Tongue (tissue), 2 donors: ENCODE results near the gene GPR55. TPM values are rescaled to one million over a fixed set of nuclear protein-coding genes. Genes with fewer than 3 reads are reported as not detected.

Experiments used
- DNase-seq: peaks from one replicate; pipeline ENCODE4 v3.0.0-alpha.2; 2015
- total RNA-seq: library from RNA; depleted of rRNA; stranded (reverse); fragments of >200 nt; gene quantifications from one replicate; pipeline ENCODE4 v1.2.3, GENCODE V29; 2014

Gene GPR55
- total RNA-seq, 1 donor from 2014 or later, result not detected

- peak; percentile 66 for DNase-seq
Measured at GRCh38 chr2:230866756-230867523, 58.1 kb downstream of the GPR55 start.

DNA sequence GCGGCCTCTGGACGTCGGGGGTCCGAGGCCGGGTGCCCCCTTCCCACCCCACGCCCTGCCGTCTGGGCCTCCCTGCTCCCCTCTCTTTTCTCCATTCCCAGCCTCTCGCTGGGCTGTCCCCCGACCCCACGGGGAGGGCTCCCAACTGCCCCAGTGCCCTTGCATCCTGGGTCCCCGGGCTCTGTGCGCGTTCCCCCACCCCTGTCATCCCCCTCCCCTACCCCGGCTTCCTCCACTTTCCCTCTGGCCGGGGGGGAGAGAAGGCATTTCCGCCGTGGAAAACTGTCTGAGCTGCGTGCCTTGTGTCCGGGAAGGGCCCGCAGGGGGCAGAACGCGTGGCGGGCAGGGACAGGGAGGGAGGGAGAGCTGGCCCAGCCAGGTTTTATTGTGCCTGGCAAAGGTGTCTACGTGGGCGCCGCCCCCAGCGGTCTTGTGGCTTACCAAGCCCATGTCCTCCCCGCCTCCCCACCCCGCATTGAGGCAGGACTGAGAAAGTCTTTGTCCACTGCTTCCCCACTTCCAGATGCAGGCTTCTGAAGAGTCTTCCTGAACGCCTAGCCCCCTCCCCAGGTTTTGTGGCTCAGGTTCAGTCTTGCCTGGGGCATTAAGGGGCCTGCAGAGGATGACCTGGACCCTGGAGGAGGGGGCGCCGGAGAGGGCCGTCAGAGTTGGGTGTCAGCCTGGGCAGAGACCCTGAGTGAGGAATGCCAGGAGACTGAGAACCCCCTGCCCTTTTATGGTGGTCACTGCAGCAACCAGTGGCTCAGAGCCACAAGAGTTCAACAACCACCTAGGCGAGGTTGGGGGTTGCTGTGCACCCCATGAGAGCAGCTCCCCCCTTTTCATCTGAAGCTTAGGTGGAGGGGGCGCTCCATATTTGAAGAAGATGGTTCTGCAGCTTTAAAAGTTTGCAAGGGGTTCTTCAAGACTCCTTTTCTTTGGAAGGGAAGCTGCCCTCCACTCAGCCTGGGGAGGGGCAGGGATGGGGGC, 59.0 kb downstream of the GPR55 start:
- peak; percentile 61 for DNase-seq

DNA sequence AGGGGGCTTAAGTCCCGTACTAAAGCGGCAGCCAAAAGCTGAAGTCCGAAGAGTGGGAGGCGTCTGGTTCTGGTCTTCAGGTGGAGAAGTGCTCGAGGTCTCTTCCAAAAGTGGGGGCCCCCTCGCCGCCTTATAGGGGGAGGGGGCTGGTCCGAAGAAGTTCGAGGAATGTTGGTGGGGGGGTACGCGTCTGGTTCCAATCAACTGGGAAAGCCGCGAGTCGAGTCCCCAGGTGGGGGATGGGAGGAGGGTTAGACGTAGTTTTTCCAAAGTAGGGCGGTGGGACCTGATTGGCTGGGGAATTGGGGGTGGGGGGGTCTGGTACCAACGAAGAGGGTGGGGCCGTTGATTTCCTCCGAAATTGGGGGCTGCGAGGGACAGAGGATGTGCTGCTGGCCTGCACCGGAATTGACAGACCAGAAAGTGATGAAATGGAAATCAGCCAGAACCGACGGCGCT, 59.7 kb downstream of the GPR55 start:
- peak; percentile 66 for DNase-seq

DNA sequence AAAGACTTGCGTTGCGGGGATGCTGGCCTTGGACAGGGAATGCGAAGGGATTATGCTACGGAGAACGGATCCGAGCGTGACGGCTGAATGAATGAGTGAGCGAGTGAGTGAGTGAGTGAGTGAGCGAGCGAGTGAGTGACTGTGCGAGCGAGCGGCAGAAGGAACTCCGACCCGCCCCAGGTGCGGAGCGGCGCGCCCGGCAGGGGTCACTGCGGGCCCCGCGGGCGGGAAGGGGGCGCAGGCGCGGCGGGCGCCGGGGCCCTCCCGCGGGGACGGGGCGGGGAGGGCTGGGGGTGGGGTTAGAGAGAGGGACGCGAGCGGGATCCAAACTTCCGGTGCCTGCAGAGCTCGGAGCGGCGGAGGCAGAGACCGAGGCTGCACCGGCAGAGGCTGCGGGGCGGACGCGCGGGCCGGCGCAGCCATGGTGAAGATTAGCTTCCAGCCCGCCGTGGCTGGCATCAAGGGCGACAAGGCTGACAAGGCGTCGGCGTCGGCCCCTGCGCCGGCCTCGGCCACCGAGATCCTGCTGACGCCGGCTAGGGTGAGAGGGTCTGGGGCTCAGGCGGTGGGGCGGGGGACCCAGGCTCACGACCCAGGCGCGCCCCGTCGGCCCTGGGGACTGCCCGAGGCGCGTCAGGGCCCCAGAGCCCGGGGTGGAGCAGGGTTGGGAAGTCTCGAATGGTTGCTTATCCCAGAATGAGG, 60.3 kb downstream of the GPR55 start, which contains the start of gene ITM2C:
Gene ITM2C, plus strand, starts transcription at position 338 of the 702 bp plus-strand sequence. Its CDS starts 84 bp downstream, at position 422.
- peak; percentile 88 for DNase-seq

GRCh38 chr2:230864122-230864604, 60.9 kb downstream of the GPR55 start:
- DNase-seq, result no peak

DNA sequence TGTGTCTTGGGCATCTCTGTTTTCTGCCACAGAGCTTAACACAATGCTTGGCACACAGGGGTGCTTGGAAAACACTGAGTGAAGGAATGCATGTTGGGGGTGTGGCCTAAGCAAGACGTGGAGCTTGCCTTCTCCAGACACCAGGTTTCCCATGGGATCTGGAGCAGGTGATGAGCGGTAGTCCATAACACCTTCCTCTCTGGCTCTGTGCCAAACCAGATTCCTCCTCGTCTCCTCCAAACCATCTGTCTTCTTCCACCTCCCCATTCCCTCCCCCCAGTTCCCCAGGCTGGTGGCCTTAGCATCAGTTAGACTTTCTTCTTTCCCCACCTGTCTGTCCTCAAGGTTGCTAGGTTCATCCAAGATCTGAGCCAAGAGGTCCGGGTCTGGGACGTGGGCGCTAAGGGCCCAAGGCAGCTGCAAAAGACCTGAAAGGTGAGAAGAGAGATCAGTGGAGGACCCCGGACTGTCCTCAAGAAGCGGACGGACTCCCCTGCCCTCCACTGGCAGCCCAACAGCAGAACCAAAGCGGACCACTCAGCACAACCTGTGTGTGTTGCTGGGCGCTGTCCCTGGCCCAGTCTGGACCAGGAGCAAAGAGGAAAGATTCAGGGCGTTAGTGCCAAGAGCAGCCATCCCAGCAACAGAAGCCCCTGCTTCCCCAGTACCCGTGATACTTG, 61.5 kb downstream of the GPR55 start:
- DNase-seq, result no peak

DNA sequence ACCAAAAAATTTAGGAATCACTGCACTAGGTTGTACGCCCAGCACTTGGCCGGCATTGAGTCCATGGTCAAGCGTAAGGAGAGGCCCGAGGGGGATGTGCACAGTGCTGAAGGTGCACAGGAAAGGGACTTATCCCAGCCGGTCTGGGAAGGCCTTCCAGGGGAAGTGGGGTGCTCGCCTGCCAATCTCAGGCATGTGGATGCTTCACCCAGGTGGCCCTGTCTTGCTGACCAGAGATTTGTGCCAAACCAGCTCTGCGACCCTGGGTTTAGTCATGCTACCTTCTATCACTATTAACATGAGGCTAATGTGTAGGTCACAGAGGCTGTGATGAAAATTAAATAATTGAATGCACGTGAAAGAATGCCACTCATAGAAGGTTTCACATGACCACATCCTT, 62.0 kb downstream of the GPR55 start:
- DNase-seq, result no peak

GRCh38 chr2:230862292-230862691, 62.8 kb downstream of the GPR55 start:
- DNase-seq, result no peak

GRCh38 chr2:230861552-230862255, 63.3 kb downstream of the GPR55 start:
- no peak for DNase-seq

Other genes with a start within 250 kb of the GPR55 start
- gene CAB39, start 212.4 kb downstream of the GPR55 start, total RNA-seq, result 111 TPM
- 88.1 TPM for gene ITM2C, start 60.3 kb downstream of the GPR55 start, total RNA-seq
- not detected for gene SPATA3, start 70.9 kb upstream of the GPR55 start, total RNA-seq
- gene C2orf72, start 112.3 kb upstream of the GPR55 start, total RNA-seq, result 3.5 TPM
- gene PSMD1, start 131.6 kb upstream of the GPR55 start, total RNA-seq, result 95.1 TPM
- gene HTR2B, start 199.8 kb upstream of the GPR55 start, total RNA-seq, result 0.31 TPM